Neural progenitor cell (in vitro differentiated cells): Measurements from ENCODE around the gene BCKDHB.

ENCODE experiments used
- EZH2 ChIP-seq: fragments of 200-600 bp; sonication (generic); IDR thresholded peaks from 2 replicates; pipeline ENCODE4 v1.6.1; 2017; ENCODE audit warnings: antibody characterized with exemption, mild to moderate bottlenecking, moderate library complexity
- EZH2phosphoT487 ChIP-seq: fragments of 200-600 bp; sonication (generic); IDR thresholded peaks from 2 replicates; pipeline ENCODE4 v1.6.1; 2017; ENCODE audit warnings: antibody characterized with exemption
- TF ChIP-seq, protein P1 (sequence below): fragments of 200-600 bp; sonication (generic); IDR thresholded peaks from 2 replicates; pipeline ENCODE4 v1.5.1; 2017; ENCODE audit warnings: antibody characterized with exemption, mild to moderate bottlenecking

DNA sequence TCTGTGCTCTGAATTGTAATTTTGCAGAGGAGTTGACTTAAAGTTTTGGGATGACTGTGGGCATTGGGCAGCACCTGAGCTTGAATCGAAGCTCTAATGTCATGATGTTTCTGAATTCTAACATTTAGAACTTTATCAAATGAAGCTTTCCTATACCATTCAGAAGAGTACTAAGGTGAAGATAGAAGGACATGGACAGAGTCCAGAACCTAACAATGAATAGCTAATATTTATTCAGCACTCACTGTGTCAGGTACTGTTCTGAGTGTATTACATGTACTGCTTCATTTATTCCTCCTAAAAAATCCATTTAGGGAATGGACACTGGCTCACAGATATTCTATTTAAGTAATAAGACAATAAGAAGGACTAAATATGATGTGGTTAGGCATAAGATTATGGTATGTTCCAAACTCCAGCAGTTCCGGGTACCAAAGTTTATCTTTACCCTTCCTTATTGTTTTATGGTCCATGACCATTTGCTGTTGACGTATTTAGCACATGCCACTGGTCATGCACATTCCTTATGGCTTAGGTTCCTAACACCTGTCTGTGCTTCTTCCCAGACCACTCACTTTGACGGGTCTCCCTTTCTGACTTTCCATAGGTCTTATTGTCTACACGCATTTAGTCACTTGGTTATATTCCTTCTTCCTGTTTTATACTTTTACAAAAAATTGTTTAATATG, 20.3 kb downstream of the BCKDHB start:
- TF ChIP-seq, protein P1, sequence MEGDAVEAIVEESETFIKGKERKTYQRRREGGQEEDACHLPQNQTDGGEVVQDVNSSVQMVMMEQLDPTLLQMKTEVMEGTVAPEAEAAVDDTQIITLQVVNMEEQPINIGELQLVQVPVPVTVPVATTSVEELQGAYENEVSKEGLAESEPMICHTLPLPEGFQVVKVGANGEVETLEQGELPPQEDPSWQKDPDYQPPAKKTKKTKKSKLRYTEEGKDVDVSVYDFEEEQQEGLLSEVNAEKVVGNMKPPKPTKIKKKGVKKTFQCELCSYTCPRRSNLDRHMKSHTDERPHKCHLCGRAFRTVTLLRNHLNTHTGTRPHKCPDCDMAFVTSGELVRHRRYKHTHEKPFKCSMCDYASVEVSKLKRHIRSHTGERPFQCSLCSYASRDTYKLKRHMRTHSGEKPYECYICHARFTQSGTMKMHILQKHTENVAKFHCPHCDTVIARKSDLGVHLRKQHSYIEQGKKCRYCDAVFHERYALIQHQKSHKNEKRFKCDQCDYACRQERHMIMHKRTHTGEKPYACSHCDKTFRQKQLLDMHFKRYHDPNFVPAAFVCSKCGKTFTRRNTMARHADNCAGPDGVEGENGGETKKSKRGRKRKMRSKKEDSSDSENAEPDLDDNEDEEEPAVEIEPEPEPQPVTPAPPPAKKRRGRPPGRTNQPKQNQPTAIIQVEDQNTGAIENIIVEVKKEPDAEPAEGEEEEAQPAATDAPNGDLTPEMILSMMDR = no peak
- TF ChIP-seq EZH2phosphoT487 (no peak), EZH2 (no peak)
